Prostate gland (tissue), 2 donors: Measurements from ENCODE around the gene PRDM11. TPM values are rescaled to one million over a fixed set of nuclear protein-coding genes. Genes with fewer than 3 reads are reported as not detected.

Experiments
- DNase-seq: peaks from one replicate; pipeline ENCODE4 v3.0.0-alpha.2; 2019; ENCODE audit warnings: low spot score
- H3K27ac ChIP-seq, 2 donors: fragments of 200-600 bp; sonication (generic); 2 replicates each; pipeline ENCODE4 v1.5.1; 2017 to 2019
- H3K27me3 ChIP-seq: fragments of 200-600 bp; sonication (generic); replicated peaks from 2 replicates; pipeline ENCODE4 v1.5.1; 2019; ENCODE audit not compliant: insufficient read depth
- H3K36me3 ChIP-seq, 2 donors: fragments of 200-600 bp; sonication (generic); 1 replicate in 1 of 2; 2 replicates in 1 of 2; pipeline versions ENCODE4 v1.5.1 to v1.8.1; 2017 to 2019
- H3K4me1 ChIP-seq: fragments of 200-600 bp; sonication (generic); replicated peaks from 2 replicates; pipeline ENCODE4 v1.5.1; 2019
- H3K4me3 ChIP-seq, 2 donors: fragments of 200-600 bp; sonication (generic); 2 replicates each; pipeline ENCODE4 v1.5.1; 2017 to 2019
- H3K9me3 ChIP-seq: fragments of 200-600 bp; sonication (generic); 2 replicates; pipeline ENCODE4 v1.5.1; 2017
- POLR2A ChIP-seq: fragments of 450-650 bp; IDR thresholded peaks from one replicate; pipeline ENCODE4 v1.6.1; 2016; ENCODE audit warnings: antibody characterized with exemption, mild to moderate bottlenecking
- POLR2AphosphoS5 ChIP-seq: sonication (generic); formaldehyde crosslinking; IDR thresholded peaks from one replicate; pipeline ENCODE4 v1.6.1; 2017; ENCODE audit warnings: antibody characterized with exemption
- WGBS: methylation state at CpG from one replicate; pipeline ENCODE4 v1.1.5; 2018; 5-methylcytosine and 5-hydroxymethylcytosine counted together
- intact Hi-C: fragments of 100-400 bp; cut with DNase I; formaldehyde crosslinking; loops from one replicate; pipeline ENCODE4 v1.14.2; 2022
- total RNA-seq, 2 donors: library from RNA; depleted of rRNA; stranded (reverse); fragments of >200 nt; gene quantifications; one replicate each; pipeline ENCODE4 v1.1.0, GENCODE V29; 2016
- TF ChIP-seq, protein P1 (sequence below), 4 experiments: fragments of 200-600 bp in 2 of 4; fragments of 450-650 bp in 2 of 4; sonication (generic) in 2 of 4; IDR thresholded peaks; 1 replicate in 3 of 4; 2 replicates in 1 of 4; pipeline ENCODE4 v1.5.1; 2016 to 2019; ENCODE audit warnings: antibody characterized with exemption in 4 of 4, mild to moderate bottlenecking in 2 of 4, moderate library complexity in 2 of 4

The PRDM11 gene
- total RNA-seq, 2 donors from 2014 or later = 13.1 to 15.3 TPM

- Histone ChIP-seq H3K36me3 (no peaks in the 10 kb centered on the region), H3K27ac (no peak overlapping the region), H3K9me3 (no peaks in the 10 kb centered on the region), H3K4me3 (no peak overlapping the region), H3K27me3 (no peaks in the 10 kb centered on the region), H3K4me1 (no peaks in the 10 kb centered on the region)
- DNase-seq = no peak
- TF ChIP-seq POLR2A = no peak
- TF ChIP-seq, protein P1, sequence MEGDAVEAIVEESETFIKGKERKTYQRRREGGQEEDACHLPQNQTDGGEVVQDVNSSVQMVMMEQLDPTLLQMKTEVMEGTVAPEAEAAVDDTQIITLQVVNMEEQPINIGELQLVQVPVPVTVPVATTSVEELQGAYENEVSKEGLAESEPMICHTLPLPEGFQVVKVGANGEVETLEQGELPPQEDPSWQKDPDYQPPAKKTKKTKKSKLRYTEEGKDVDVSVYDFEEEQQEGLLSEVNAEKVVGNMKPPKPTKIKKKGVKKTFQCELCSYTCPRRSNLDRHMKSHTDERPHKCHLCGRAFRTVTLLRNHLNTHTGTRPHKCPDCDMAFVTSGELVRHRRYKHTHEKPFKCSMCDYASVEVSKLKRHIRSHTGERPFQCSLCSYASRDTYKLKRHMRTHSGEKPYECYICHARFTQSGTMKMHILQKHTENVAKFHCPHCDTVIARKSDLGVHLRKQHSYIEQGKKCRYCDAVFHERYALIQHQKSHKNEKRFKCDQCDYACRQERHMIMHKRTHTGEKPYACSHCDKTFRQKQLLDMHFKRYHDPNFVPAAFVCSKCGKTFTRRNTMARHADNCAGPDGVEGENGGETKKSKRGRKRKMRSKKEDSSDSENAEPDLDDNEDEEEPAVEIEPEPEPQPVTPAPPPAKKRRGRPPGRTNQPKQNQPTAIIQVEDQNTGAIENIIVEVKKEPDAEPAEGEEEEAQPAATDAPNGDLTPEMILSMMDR (IDR thresholded peaks at IDR 0.05) = no peak
- TF ChIP-seq POLR2AphosphoS5 = no peak
- intact Hi-C loops = no loop called here
- WGBS = 94% methylated on average over 20 of the region's 21 CpGs
Measured at GRCh38 chr11:45226901-45227300, 80.5 kb downstream of the PRDM11 start.

DNA sequence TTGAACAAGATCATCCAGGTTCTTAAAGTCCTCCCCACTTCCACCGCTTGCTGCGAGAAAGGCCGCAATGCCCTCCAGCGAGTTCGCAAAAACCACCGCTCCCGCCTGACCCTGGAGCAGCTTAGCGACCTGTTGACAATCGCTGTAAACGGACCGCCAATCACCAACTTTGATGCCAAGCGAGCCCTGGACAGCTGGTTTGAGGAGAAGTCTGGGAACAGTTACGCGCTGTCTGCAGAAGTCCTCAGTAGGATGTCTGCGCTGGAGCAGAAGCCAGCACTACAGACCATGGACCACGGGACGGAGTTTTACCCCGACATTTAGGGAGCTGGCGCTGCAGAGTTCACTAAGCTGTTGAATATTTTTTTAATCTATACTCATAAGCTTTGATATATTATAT lies 81.4 kb downstream of the PRDM11 start:
- no peak for DNase-seq
- intact Hi-C loops = no loop called here
- no peak overlapping the region for H3K4me3 ChIP-seq
- no peaks in the 10 kb centered on the region for H3K4me1 ChIP-seq
- 95% methylated on average over 19 of the region's 19 CpGs for WGBS
- TF ChIP-seq, protein P1 (IDR thresholded peaks at IDR 0.05) = no peak
- no peak for TF ChIP-seq POLR2AphosphoS5
- H3K36me3 ChIP-seq = no peaks in the 10 kb centered on the region
- H3K27ac ChIP-seq = no peak overlapping the region
- no peaks in the 10 kb centered on the region for H3K9me3 ChIP-seq
- no peaks in the 10 kb centered on the region for H3K27me3 ChIP-seq

GRCh38 chr11:45229401-45230020 lies 83.1 kb downstream of the PRDM11 start:
- intact Hi-C loops = loop anchor here (10.0 kb wide), 1 partner anchor 115 kb away; no protein-coding TSS in a partner anchor
- Histone ChIP-seq H3K36me3 (no peaks in the 10 kb centered on the region), H3K9me3 (no peaks in the 10 kb centered on the region), H3K27ac (no peak overlapping the region), H3K4me1 (no peaks in the 10 kb centered on the region), H3K27me3 (no peaks in the 10 kb centered on the region), H3K4me3 (no peak overlapping the region)
- no peak for DNase-seq
- TF ChIP-seq, protein P1 (IDR thresholded peaks at IDR 0.05) = no peak
- TF ChIP-seq POLR2A = no peak
- TF ChIP-seq POLR2AphosphoS5 = no peak
- WGBS = 89% methylated on average over 5 of the region's 5 CpGs

GRCh38 chr11:45232341-45233080 lies 86.1 kb downstream of the PRDM11 start:
- TF ChIP-seq, protein P1 (IDR thresholded peaks at IDR 0.05) = no peak
- no peak for TF ChIP-seq POLR2A
- no peak for TF ChIP-seq POLR2AphosphoS5
- intact Hi-C loops = loop anchor here (10.0 kb wide), 1 partner anchor 118 kb away; no protein-coding TSS in a partner anchor
- no peaks in the 10 kb centered on the region for H3K27me3 ChIP-seq
- H3K4me3 ChIP-seq = no peak overlapping the region
- DNase-seq = no peak
- no peaks in the 10 kb centered on the region for H3K36me3 ChIP-seq
- H3K27ac ChIP-seq = no peak overlapping the region
- no peaks in the 10 kb centered on the region for H3K4me1 ChIP-seq
- H3K9me3 ChIP-seq = no peaks in the 10 kb centered on the region
- WGBS = 89% methylated on average over 5 of the region's 5 CpGs
